SW480 (cell line): ENCODE results near the gene ITGAX.
"Not testable (repeated sequence)": the region's sequence is repeated elsewhere in the genome, so short reads cannot be mapped to it uniquely, and the experiment has no call there.

Experiments
- DNase-seq: peaks from one replicate; pipeline ENCODE4 v3.0.0-alpha.2; 2016; ENCODE audit warnings: low spot score

ITGAX gene

GRCh38 chr16:31354394-31355291 is at the start of gene ITGAX:
Gene ITGAX (plus strand): TSS chr16:31355176. CDS start chr16:31355255, 79 bp downstream.
- DNase-seq = peak; percentile 44

- DNase-seq = no peak
Observed at GRCh38 chr16:31305219-31305618, 49.8 kb upstream of the ITGAX start.

GRCh38 chr16:31308381-31308780 is 46.6 kb upstream of the ITGAX start:
- not testable (repeated sequence) for DNase-seq

- DNase-seq = no peak
Observed at GRCh38 chr16:31322500-31322899, 32.5 kb upstream of the ITGAX start.

GRCh38 chr16:31323959-31324629 is 30.9 kb upstream of the ITGAX start:
- DNase-seq = no peak

GRCh38 chr16:31325171-31325570 is 29.8 kb upstream of the ITGAX start:
- no peak for DNase-seq

- no peak for DNase-seq
Observed at GRCh38 chr16:31327646-31328225, 27.2 kb upstream of the ITGAX start.

- DNase-seq = no peak
Observed at GRCh38 chr16:31328322-31329052, 26.5 kb upstream of the ITGAX start.

- no peak for DNase-seq
Observed at GRCh38 chr16:31329671-31330552, 25.1 kb upstream of the ITGAX start.

GRCh38 chr16:31330553-31330890 is 24.5 kb upstream of the ITGAX start:
- DNase-seq = no peak

GRCh38 chr16:31331141-31331764 is 23.7 kb upstream of the ITGAX start:
- no peak for DNase-seq

GRCh38 chr16:31331807-31332301 is 23.1 kb upstream of the ITGAX start:
- DNase-seq = no peak

GRCh38 chr16:31332544-31332943 is 22.4 kb upstream of the ITGAX start:
- DNase-seq = no peak

- peak; percentile 70 for DNase-seq
Observed at GRCh38 chr16:31333686-31334649, 21.0 kb upstream of the ITGAX start.

GRCh38 chr16:31334934-31335333 is 20.0 kb upstream of the ITGAX start:
- no peak for DNase-seq

- DNase-seq = no peak
Observed at GRCh38 chr16:31335431-31335830, 19.5 kb upstream of the ITGAX start.

- DNase-seq = not testable (repeated sequence)
Observed at GRCh38 chr16:31338166-31338685, 16.8 kb upstream of the ITGAX start.

GRCh38 chr16:31344712-31345111 is 10.3 kb upstream of the ITGAX start:
- no peak for DNase-seq

- no peak for DNase-seq
Observed at GRCh38 chr16:31347445-31347844, 7.5 kb upstream of the ITGAX start.
